ENCODE measurements around the gene FOXR2.

FOXR2 gene

DNA sequence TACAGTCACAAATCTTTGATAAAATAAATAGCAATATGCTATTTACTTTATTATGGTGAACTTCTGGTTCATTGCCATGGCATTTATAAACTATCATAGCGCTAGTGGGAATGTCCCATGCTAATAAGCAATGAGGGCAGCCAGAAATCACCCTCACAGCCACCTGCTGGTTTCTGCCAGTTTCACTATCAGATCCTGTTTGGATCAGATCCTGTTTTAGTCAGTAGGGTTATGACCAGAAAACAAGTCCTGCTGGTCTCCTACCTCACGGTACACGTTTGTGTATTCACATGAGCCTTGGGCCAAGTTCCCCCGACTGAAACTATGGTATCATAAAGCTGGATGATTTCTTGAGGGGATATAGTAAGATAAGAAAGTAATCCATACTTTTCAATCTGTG lies 17.7 kb downstream of the FOXR2 start:
- H3K27ac ChIP-seq: no peak overlapping the region

DNA sequence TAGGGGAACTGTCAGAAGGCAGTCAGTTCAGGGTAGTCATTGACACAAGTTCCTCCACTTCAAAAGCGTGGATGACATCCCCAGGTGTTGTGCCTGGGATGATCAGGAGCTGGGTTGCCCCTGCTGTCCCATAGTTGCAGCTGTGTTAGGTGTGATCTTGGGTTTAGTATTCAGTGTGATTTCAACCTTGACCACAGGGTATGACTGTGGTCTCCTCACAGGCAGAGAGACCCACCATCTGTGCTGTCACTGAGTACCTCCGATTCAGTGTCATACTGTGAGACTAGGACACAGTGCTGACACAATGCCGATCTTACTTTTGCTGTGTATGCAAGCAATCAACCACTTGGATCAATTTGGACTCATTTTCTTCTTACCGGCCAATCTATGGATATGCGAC lies 25.2 kb downstream of the FOXR2 start:
- H3K9ac ChIP-seq: no peak overlapping the region
- H3K4me2 ChIP-seq: no peak overlapping the region
- H3K27me3 ChIP-seq: peaks cover 64 to 98% (median 93%) of the 10 kb centered on the region in 11 experiments
- no peak for TF ChIP-seq Cebpa-rat (IDR thresholded peaks at IDR 0.05)
- H3K4me1 ChIP-seq: no peaks in the 10 kb centered on the region
- H3K9me3 ChIP-seq (replicated peaks in 1 of 11): peaks cover 0 to 9% (median 8%) of the 10 kb centered on the region in 11 experiments; a peak in 14 of 22 replicates
- no peak overlapping the region for H3K4me3 ChIP-seq
- no peak overlapping the region for H3K27ac ChIP-seq
- no peaks in the 10 kb centered on the region for H3K36me3 ChIP-seq
- H4K20me1 ChIP-seq: no peaks in the 10 kb centered on the region

More for the DNA sequence above, 17.7 kb downstream of the FOXR2 start:
- Histone ChIP-seq H3K9me3 (replicated peaks in 1 of 11) (peaks cover 19 to 35% (median 29%) of the 10 kb centered on the region in 11 experiments), H3K4me2 (no peak overlapping the region), H3K4me3 (no peak overlapping the region), H3K4me1 (no peaks in the 10 kb centered on the region), H3K36me3 (no peaks in the 10 kb centered on the region), H4K20me1 (no peaks in the 10 kb centered on the region), H3K27me3 (peaks cover 63 to 89% (median 85%) of the 10 kb centered on the region in 11 experiments), H3K9ac (no peak overlapping the region)
- TF ChIP-seq Cebpa-rat (IDR thresholded peaks at IDR 0.05): no peak

DNA sequence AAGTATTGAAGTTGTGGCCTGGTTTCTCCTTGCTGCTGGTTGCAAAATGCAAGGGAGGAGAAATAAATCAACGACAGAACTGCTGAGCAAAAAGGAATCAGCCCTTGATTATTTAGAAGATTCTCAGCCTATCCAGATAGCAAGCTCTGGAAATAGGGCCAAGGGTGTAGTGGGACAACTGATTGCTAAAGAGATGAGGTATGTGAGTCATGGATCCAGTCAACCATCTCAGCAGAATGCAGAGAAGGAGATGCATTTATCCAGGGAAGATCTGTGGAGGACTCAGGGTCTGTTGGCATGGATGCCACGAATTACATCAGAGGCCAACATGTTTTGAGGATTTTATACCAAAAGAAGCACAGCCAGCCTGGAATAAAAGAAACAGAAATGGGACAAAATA lies 36.7 kb downstream of the FOXR2 start:
- Histone ChIP-seq H3K4me1 (no peaks in the 10 kb centered on the region), H3K4me2 (no peak overlapping the region), H4K20me1 (no peaks in the 10 kb centered on the region; a peak in 1 of 22 replicates), H3K36me3 (no peaks in the 10 kb centered on the region), H3K27me3 (peaks cover 42 to 90% (median 81%) of the 10 kb centered on the region in 11 experiments), H3K27ac (no peak overlapping the region), H3K4me3 (no peak overlapping the region), H3K9me3 (replicated peaks in 1 of 11) (peaks cover 0 to 10% (median 0%) of the 10 kb centered on the region in 11 experiments; a peak in 7 of 22 replicates), H3K9ac (no peak overlapping the region)
- TF ChIP-seq Cebpa-rat (IDR thresholded peaks at IDR 0.05): no peak

DNA sequence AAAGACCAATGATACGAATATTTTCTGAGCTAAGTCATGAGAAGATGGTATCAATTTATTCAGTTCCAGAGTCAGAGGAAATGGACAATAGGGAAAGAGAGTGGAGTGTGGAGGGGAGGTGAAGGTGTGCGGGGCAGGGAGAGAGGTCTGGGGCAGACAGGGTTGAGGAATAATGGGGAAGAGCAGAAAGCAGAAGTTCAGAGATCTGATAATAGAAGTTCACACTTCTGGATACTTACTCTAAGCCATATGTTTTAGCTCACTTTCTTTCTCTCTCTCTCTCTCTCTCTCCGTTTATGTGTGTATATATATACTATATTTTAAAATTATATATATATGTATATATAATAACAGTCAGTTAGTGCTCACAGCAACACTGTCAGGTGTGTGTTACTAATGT lies 40.4 kb downstream of the FOXR2 start:
- H3K4me2 ChIP-seq: no peak overlapping the region
- TF ChIP-seq Cebpa-rat (IDR thresholded peaks at IDR 0.05): no peak

DNA sequence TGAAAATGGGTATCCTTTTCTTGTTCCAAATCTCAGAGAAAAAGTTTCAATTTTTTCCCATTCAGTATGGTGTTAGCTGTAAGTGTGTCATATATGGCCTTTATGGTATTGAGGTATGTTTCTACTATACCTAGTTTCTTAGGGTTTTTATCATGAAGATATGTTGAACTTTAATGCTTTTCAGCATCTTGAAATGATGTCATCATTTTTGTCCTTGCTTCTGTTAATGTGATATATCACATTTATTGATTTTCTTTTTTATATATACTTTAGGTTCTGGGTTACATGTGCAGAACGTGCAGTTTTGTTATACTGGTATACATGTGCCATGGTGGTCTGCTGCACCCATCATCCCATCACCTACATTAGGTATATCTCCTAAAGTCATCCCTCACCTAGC lies 44.9 kb downstream of the FOXR2 start:
- no peak overlapping the region for H3K9ac ChIP-seq
- peaks cover 32 to 63% (median 47%) of the 10 kb centered on the region in 11 experiments; a peak in 21 of 22 replicates for H3K9me3 ChIP-seq (replicated peaks in 1 of 11)
- no peaks in the 10 kb centered on the region for H3K4me1 ChIP-seq
- H3K27me3 ChIP-seq: peaks cover 2 to 48% (median 27%) of the 10 kb centered on the region in 11 experiments; a peak in 19 of 22 replicates
- no peaks in the 10 kb centered on the region for H3K36me3 ChIP-seq
- no peak overlapping the region for H3K4me3 ChIP-seq
- H3K27ac ChIP-seq: no peak overlapping the region
- H4K20me1 ChIP-seq: no peaks in the 10 kb centered on the region
- TF ChIP-seq Cebpa-rat (IDR thresholded peaks at IDR 0.05): no peak
- no peak overlapping the region for H3K4me2 ChIP-seq

More for the DNA sequence above, 40.4 kb downstream of the FOXR2 start:
- Histone ChIP-seq H3K36me3 (no peaks in the 10 kb centered on the region), H4K20me1 (no peaks in the 10 kb centered on the region), H3K27ac (no peak overlapping the region), H3K4me1 (no peaks in the 10 kb centered on the region), H3K9me3 (replicated peaks in 1 of 11) (peaks cover 11 to 29% (median 21%) of the 10 kb centered on the region in 11 experiments; a peak in 21 of 22 replicates), H3K4me3 (no peak overlapping the region), H3K9ac (no peak overlapping the region), H3K27me3 (peaks cover 28 to 72% (median 57%) of the 10 kb centered on the region in 11 experiments)
